NCI-H128 (cell line): ENCODE measurements around the gene TCOF1.
"Not testable (repeated sequence)": the region's sequence is repeated elsewhere in the genome, so short reads cannot be mapped to it uniquely, and the experiment has no call there.

ENCODE experiments used
- DNase-seq: peaks from one replicate; lab custom pipeline; 2025; ENCODE audit not compliant: unreplicated experiment; lab: John Stamatoyannopoulos, UW

Gene TCOF1

GRCh38 chr5:150426165-150426564 is 68.7 kb downstream of the TCOF1 start:
- not testable (repeated sequence) for DNase-seq

GRCh38 chr5:150428106-150428876 is 70.8 kb downstream of the TCOF1 start:
- DNase-seq = no peak

DNA sequence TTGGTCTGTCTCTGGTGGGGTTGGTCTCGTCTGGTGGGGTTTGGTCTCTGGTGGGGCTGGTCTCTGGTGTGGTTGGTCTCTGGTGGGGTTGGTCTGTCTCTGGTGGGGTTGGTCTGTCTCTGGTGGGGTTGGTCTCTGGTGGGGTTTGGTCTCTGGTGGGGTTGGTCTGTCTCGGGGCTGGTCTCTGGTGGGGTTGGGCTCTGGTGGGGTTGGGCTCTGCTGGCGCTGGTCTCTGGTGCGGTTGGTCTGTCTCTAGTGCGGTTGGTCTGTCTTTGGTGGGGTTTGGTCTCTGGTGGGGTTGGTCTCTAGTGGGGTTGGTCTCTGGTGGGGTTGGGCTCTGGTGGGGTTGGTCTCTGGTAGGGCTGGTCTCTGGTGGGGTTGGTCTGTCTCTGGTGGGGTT is 71.5 kb downstream of the TCOF1 start:
- no peak for DNase-seq

GRCh38 chr5:150429410-150429873 is 71.9 kb downstream of the TCOF1 start:
- DNase-seq = no peak

GRCh38 chr5:150431048-150431447 is 73.6 kb downstream of the TCOF1 start:
- no peak for DNase-seq

- DNase-seq = no peak
Measured at GRCh38 chr5:150431574-150431973, 74.1 kb downstream of the TCOF1 start.

GRCh38 chr5:150434464-150434863 is 77.0 kb downstream of the TCOF1 start:
- no peak for DNase-seq

GRCh38 chr5:150436141-150436680 is 78.7 kb downstream of the TCOF1 start:
- peak; percentile 22 for DNase-seq

GRCh38 chr5:150438873-150439546 is 81.5 kb downstream of the TCOF1 start:
- DNase-seq = no peak

DNA sequence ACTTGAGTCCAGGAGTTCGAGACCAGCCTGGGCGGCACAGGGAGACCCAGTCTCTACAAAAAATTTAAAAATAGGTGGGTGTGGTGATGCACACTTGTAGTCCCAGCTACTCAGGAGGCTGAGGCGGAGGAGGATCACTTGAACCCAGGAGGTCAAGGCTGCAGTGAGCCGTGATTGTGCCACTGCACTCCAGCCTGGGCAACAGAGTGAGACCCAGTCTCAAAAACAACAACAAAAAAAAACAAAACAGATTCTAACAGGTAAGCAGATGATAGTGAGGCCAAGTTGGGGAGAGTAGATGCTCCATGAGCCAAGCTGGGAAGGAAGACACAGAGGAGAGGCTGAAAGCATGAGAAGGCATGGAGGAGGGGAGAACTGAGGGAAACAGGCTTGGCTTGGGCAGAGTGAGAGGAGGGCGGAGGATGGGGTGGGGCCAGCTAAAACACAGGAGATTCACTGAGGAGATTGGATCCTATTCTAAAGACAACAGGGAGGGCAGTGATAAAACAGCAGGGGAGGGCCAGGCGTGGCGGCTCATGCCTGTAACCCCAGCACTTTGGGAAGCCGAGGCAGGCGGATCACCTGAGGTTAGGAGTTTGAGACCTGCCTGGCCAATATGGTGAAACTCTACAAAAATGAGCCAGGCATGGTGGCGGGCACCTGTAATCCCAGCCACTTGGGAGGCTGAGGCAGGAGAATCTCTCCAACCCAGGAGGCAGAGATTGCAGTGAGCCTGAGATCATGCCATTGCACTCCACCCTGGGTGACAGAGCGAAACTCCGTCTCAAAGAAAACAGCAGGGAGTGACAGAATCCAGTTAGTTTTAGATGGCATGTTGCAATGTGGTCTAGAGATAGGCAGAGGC is 83.7 kb downstream of the TCOF1 start:
- no peak for DNase-seq

GRCh38 chr5:150441813-150442698 is 84.6 kb downstream of the TCOF1 start:
- DNase-seq = no peak

DNA sequence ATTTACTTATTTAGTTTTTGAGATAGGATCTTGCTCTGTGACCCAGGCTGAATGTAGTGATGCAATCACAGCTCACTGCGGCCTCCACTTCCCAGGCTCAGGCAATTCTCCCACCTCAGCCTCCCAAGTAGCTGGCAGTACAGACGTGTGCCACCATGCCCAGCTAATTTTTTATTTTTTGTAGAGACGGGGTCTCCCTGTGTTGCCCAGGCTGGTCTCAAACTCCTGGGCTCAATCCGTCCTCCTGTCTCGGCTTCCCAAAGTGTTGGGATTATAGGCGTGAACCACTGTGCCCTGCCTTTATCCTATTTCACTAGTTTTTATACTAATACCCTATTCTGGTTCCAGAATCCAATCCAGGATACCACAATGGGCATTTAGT is 85.2 kb downstream of the TCOF1 start:
- DNase-seq = no peak

GRCh38 chr5:150443242-150444075 is 86.0 kb downstream of the TCOF1 start:
- no peak for DNase-seq

GRCh38 chr5:150444770-150445169 is 87.3 kb downstream of the TCOF1 start:
- DNase-seq = no peak

- DNase-seq = no peak
Measured at GRCh38 chr5:150446088-150446487, 88.6 kb downstream of the TCOF1 start.

GRCh38 chr5:150446583-150446982 is 89.1 kb downstream of the TCOF1 start:
- DNase-seq = no peak

GRCh38 chr5:150447188-150447587 is 89.7 kb downstream of the TCOF1 start:
- DNase-seq = no peak

- DNase-seq = no peak
Measured at GRCh38 chr5:150448334-150448733, 90.8 kb downstream of the TCOF1 start.

DNA sequence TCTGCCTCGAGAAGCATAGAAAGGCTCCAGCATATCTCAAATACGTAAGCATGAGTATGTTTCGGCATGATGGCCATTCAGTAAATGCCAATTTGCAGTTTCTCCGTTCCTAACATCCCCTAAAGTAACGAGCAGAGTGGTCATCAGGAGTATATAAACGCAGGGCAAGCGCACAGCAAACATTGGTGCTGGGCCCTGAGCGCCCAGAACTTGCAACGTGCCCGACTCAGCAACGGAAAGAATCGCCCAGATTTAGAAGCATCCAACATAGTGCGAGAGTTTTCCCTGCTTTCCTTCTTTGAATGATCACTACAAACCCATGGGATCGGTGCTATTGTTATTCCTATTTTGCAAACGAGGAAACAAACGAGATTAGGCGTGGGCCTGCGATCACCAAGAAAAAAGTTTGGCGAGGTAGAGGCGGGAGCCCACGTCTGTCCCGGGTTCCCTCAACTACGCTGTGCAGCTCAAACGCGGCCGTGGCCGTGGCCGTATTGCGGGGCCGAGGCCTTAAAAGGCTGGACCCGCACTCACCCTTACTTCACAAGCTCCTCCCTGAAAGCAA is 91.5 kb downstream of the TCOF1 start:
- DNase-seq = no peak
